WTC11 (cell line): ENCODE measurements around the gene LYZ. TPM values are rescaled to one million over a fixed set of nuclear protein-coding genes. Genes with fewer than 3 reads are reported as not detected.

Experiments used
- ATAC-seq: fragments of 200-7000 bp; cut with Tn5 transposase; 2 replicates; pipeline ENCODE4 v1.10.0; 2021; ENCODE audit warnings: mild to moderate bottlenecking, moderate library complexity
- CTCF ChIA-PET: fragments of 300-600 bp; sonication (Branson Sonifier 250); formaldehyde crosslinking; loops from one replicate; lab custom pipeline; 2021; ENCODE audit warnings: antibody characterized with exemption; lab: Charles Lee
- POLR2A ChIA-PET: fragments of 350-600 bp; sonication (Branson Sonifier 250); formaldehyde crosslinking; loops from one replicate; lab custom pipeline; 2021; ENCODE audit warnings: antibody characterized with exemption; lab: Charles Lee
- DNase-seq: peaks from one replicate; pipeline ENCODE4 v3.0.0; 2021; ENCODE audit warnings: low spot score
- H3K27ac Mint-ChIP-seq: 2 replicates; pipeline ENCODE4 v1.8.0; 2021; ENCODE audit warnings: mixed read lengths
- H3K27me3 Mint-ChIP-seq: 2 replicates; pipeline ENCODE4 v1.8.0; 2021; ENCODE audit warnings: low read depth, mild to moderate bottlenecking, moderate library complexity, mixed read lengths
- H3K36me3 Mint-ChIP-seq: 2 replicates; pipeline ENCODE4 v1.8.0; 2021; ENCODE audit warnings: mixed read lengths
- H3K4me1 Mint-ChIP-seq: 2 replicates; pipeline ENCODE4 v1.8.0; 2022; ENCODE audit warnings: mixed read lengths
- H3K4me3 Mint-ChIP-seq: 2 replicates; pipeline ENCODE4 v1.8.0; 2021; ENCODE audit warnings: mild to moderate bottlenecking, moderate library complexity, mixed read lengths
- H3K9me3 Mint-ChIP-seq: 2 replicates; pipeline ENCODE4 v1.8.0; 2021; ENCODE audit warnings: mixed read lengths
- CREB1 ChIP-seq: sonication (generic); formaldehyde crosslinking; IDR thresholded peaks from 2 replicates; pipeline ENCODE4 v1.8.0; 2023; ENCODE audit warnings: mild to moderate bottlenecking, missing genetic modification reagents
- ELF4 ChIP-seq: sonication (generic); formaldehyde crosslinking; IDR thresholded peaks from 2 replicates; pipeline ENCODE4 v1.8.1; 2022; ENCODE audit warnings: low read depth, mild to moderate bottlenecking, moderate library complexity, missing genetic modification reagents
- ETV6 ChIP-seq: sonication (generic); formaldehyde crosslinking; IDR thresholded peaks from 2 replicates; pipeline ENCODE4 v1.8.1; 2022; ENCODE audit warnings: mild to moderate bottlenecking, missing genetic modification reagents
- JAZF1 ChIP-seq: fragments of 250-450 bp; sonication (Bioruptor Pico); IDR thresholded peaks from 2 replicates; pipeline ENCODE4 v1.9.0; 2021; ENCODE audit warnings: moderate library complexity, mild to moderate bottlenecking, inconsistent platforms
- KAT7 ChIP-seq: sonication (generic); formaldehyde crosslinking; IDR thresholded peaks from 2 replicates; pipeline ENCODE4 v1.8.1; 2023; ENCODE audit warnings: missing genetic modification reagents, mild to moderate bottlenecking, borderline replicate concordance
- MLX ChIP-seq: sonication (generic); formaldehyde crosslinking; IDR thresholded peaks from 2 replicates; pipeline ENCODE4 v1.8.1; 2023; ENCODE audit warnings: mild to moderate bottlenecking, missing genetic modification reagents, moderate library complexity
- NR1H2 ChIP-seq: sonication (generic); formaldehyde crosslinking; IDR thresholded peaks from 2 replicates; pipeline ENCODE4 v1.9.0; 2021; ENCODE audit warnings: mild to moderate bottlenecking, moderate library complexity, missing genetic modification reagents
- SP1 ChIP-seq: sonication (generic); formaldehyde crosslinking; conservative IDR thresholded peaks from 2 replicates; pipeline ENCODE4 v1.8.1; 2022; ENCODE audit warnings: missing genetic modification reagents
- STAT6 ChIP-seq: sonication (generic); formaldehyde crosslinking; conservative IDR thresholded peaks from 2 replicates; pipeline ENCODE4 v1.8.1; 2023; ENCODE audit warnings: mild to moderate bottlenecking, low read depth, missing genetic modification reagents, moderate library complexity
- TCF7 ChIP-seq: sonication (generic); formaldehyde crosslinking; IDR thresholded peaks from 2 replicates; pipeline ENCODE4 v1.8.0; 2022; ENCODE audit warnings: mild to moderate bottlenecking, low read depth, missing genetic modification reagents, moderate library complexity
- USF1 ChIP-seq: sonication (generic); formaldehyde crosslinking; IDR thresholded peaks from 2 replicates; pipeline ENCODE4 v1.8.0; 2022; ENCODE audit warnings: mild to moderate bottlenecking, missing genetic modification reagents
- ZNF121 ChIP-seq: sonication (generic); formaldehyde crosslinking; IDR thresholded peaks from 2 replicates; pipeline ENCODE4 v1.8.0; 2023; ENCODE audit warnings: missing genetic modification reagents
- ZNF512 ChIP-seq: sonication (generic); formaldehyde crosslinking; IDR thresholded peaks from 2 replicates; pipeline ENCODE4 v1.8.1; 2022; ENCODE audit warnings: missing genetic modification reagents, borderline replicate concordance
- total RNA-seq: library from RNA; stranded (reverse); gene quantifications from 3 replicates; pipeline ENCODE4 v1.2.3, GENCODE V29; 2021
- TF ChIP-seq, protein P1 (sequence below): fragments of 250-450 bp; sonication (Bioruptor Pico); IDR thresholded peaks from 2 replicates; pipeline ENCODE4 v1.9.0; 2021; ENCODE audit warnings: moderate library complexity, mild to moderate bottlenecking, inconsistent platforms, borderline replicate concordance
- TF ChIP-seq, protein P2 (sequence below): sonication (generic); formaldehyde crosslinking; IDR thresholded peaks from 2 replicates; pipeline ENCODE4 v1.8.1; 2023; ENCODE audit warnings: mild to moderate bottlenecking, missing genetic modification reagents, borderline replicate concordance
- TF ChIP-seq, protein P3 (sequence below): sonication (generic); formaldehyde crosslinking; IDR thresholded peaks from 2 replicates; pipeline ENCODE4 v1.8.1; 2022; ENCODE audit warnings: mild to moderate bottlenecking, missing genetic modification reagents, moderate library complexity, borderline replicate concordance
- TF ChIP-seq, protein P4 (sequence below): sonication (generic); formaldehyde crosslinking; IDR thresholded peaks from 2 replicates; pipeline ENCODE4 v1.8.0; 2023; ENCODE audit warnings: missing genetic modification reagents, mild to moderate bottlenecking, borderline replicate concordance

LYZ gene
- total RNA-seq, 1 experiment from 2014 or later, result 1.0 TPM

GRCh38 chr12:69389831-69390230 is 41.6 kb downstream of the LYZ start (continued):
- TF ChIP-seq, protein P1, sequence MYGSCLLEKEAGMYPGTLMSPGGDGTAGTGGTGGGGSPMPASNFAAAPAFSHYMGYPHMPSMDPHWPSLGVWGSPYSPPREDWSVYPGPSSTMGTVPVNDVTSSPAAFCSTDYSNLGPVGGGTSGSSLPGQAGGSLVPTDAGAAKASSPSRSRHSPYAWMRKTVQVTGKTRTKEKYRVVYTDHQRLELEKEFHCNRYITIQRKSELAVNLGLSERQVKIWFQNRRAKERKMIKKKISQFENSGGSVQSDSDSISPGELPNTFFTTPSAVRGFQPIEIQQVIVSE (CRISPR knock-in tag), result no peak
- TF ChIP-seq JAZF1, result no peak
- TF ChIP-seq ZNF121 (CRISPR knock-in tag), result no peak
- TF ChIP-seq ETV6 (CRISPR knock-in tag), result no peak
- TF ChIP-seq USF1 (CRISPR knock-in tag), result no peak
- no peak for TF ChIP-seq SP1 (CRISPR knock-in tag)
- TF ChIP-seq, all 79 proteins: peak for 0

DNA sequence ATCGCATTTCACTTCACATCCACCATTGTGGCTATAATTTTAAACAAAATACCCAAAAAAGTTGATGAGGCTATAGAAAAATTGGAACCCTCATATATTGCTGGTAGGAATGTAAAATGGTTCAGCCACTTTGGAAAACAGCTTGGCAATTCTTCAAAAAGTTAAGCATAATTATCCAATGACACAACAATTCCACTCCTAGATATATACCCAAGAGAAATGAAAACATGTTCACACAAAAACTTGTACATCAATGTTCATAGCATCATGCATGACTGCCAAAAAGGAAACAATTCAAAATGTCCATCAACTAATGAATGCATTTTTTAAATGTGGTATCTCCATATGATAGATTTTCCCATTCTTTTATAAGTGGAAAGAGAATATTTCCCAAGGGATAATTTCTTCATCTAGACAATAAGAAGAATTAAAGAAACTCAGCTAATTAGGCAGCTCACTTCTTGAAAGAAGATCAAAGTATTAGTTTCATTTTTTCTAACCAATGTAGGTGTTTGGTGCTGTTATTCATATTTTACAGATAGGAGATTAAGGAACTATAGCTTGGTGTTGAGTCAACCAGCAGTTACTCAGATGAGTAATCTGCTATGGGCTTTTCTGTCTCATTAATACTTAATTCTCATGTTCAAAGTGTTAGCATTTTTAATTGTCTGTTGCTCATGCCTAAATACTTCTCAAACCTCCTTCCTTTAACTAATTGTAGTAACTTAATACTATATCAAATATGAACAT is 44.2 kb downstream of the LYZ start:
- no peak for DNase-seq
- TF ChIP-seq ZNF121 (CRISPR knock-in tag) (no peak), CREB1 (no peak), MLX (CRISPR knock-in tag) (no peak), ZNF512 (CRISPR knock-in tag) (no peak), JAZF1 (no peak), TCF7 (no peak), STAT6 (CRISPR knock-in tag) (no peak), ELF4 (CRISPR knock-in tag) (no peak), KAT7 (CRISPR knock-in tag) (no peak), NR1H2 (CRISPR knock-in tag) (no peak)
- TF ChIP-seq, protein P2, sequence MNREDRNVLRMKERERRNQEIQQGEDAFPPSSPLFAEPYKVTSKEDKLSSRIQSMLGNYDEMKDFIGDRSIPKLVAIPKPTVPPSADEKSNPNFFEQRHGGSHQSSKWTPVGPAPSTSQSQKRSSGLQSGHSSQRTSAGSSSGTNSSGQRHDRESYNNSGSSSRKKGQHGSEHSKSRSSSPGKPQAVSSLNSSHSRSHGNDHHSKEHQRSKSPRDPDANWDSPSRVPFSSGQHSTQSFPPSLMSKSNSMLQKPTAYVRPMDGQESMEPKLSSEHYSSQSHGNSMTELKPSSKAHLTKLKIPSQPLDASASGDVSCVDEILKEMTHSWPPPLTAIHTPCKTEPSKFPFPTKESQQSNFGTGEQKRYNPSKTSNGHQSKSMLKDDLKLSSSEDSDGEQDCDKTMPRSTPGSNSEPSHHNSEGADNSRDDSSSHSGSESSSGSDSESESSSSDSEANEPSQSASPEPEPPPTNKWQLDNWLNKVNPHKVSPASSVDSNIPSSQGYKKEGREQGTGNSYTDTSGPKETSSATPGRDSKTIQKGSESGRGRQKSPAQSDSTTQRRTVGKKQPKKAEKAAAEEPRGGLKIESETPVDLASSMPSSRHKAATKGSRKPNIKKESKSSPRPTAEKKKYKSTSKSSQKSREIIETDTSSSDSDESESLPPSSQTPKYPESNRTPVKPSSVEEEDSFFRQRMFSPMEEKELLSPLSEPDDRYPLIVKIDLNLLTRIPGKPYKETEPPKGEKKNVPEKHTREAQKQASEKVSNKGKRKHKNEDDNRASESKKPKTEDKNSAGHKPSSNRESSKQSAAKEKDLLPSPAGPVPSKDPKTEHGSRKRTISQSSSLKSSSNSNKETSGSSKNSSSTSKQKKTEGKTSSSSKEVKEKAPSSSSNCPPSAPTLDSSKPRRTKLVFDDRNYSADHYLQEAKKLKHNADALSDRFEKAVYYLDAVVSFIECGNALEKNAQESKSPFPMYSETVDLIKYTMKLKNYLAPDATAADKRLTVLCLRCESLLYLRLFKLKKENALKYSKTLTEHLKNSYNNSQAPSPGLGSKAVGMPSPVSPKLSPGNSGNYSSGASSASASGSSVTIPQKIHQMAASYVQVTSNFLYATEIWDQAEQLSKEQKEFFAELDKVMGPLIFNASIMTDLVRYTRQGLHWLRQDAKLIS, result no peak
- TF ChIP-seq, protein P3, sequence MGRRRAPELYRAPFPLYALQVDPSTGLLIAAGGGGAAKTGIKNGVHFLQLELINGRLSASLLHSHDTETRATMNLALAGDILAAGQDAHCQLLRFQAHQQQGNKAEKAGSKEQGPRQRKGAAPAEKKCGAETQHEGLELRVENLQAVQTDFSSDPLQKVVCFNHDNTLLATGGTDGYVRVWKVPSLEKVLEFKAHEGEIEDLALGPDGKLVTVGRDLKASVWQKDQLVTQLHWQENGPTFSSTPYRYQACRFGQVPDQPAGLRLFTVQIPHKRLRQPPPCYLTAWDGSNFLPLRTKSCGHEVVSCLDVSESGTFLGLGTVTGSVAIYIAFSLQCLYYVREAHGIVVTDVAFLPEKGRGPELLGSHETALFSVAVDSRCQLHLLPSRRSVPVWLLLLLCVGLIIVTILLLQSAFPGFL (CRISPR knock-in tag), result no peak
- TF ChIP-seq, protein P4, sequence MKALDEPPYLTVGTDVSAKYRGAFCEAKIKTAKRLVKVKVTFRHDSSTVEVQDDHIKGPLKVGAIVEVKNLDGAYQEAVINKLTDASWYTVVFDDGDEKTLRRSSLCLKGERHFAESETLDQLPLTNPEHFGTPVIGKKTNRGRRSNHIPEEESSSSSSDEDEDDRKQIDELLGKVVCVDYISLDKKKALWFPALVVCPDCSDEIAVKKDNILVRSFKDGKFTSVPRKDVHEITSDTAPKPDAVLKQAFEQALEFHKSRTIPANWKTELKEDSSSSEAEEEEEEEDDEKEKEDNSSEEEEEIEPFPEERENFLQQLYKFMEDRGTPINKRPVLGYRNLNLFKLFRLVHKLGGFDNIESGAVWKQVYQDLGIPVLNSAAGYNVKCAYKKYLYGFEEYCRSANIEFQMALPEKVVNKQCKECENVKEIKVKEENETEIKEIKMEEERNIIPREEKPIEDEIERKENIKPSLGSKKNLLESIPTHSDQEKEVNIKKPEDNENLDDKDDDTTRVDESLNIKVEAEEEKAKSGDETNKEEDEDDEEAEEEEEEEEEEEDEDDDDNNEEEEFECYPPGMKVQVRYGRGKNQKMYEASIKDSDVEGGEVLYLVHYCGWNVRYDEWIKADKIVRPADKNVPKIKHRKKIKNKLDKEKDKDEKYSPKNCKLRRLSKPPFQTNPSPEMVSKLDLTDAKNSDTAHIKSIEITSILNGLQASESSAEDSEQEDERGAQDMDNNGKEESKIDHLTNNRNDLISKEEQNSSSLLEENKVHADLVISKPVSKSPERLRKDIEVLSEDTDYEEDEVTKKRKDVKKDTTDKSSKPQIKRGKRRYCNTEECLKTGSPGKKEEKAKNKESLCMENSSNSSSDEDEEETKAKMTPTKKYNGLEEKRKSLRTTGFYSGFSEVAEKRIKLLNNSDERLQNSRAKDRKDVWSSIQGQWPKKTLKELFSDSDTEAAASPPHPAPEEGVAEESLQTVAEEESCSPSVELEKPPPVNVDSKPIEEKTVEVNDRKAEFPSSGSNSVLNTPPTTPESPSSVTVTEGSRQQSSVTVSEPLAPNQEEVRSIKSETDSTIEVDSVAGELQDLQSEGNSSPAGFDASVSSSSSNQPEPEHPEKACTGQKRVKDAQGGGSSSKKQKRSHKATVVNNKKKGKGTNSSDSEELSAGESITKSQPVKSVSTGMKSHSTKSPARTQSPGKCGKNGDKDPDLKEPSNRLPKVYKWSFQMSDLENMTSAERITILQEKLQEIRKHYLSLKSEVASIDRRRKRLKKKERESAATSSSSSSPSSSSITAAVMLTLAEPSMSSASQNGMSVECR, result no peak

More for the DNA sequence above, 44.2 kb downstream of the LYZ start:
- peaks cover 10% of the 10 kb centered on the region for H3K9me3 Mint-ChIP-seq
- no peak overlapping the region for H3K4me3 Mint-ChIP-seq
- POLR2A ChIA-PET, result no interaction called here
- no peaks in the 10 kb centered on the region for H3K4me1 Mint-ChIP-seq
- CTCF ChIA-PET, result interaction anchor here (0.6 kb wide), 1 partner anchor 178 kb away, joined by 3 read pairs; no protein-coding TSS in a partner anchor
- peaks cover 30% of the 10 kb centered on the region for H3K36me3 Mint-ChIP-seq
- no peaks in the 10 kb centered on the region for H3K27me3 Mint-ChIP-seq
- ATAC-seq, result no peak
- no peak overlapping the region for H3K27ac Mint-ChIP-seq
